ENCODE data around the gene GSTO2.

Gene GSTO2

GRCh38 chr10:104253106-104253505, 15.9 kb upstream of the GSTO2 start (continued):
- TF ChIP-seq ZEB2 (tag by site-specific recombination; IDR thresholded peaks at IDR 0.05): 0 out of 2 replicates have a peak, but pooled peaks have one; percentile 34
- TF ChIP-seq, protein P1, sequence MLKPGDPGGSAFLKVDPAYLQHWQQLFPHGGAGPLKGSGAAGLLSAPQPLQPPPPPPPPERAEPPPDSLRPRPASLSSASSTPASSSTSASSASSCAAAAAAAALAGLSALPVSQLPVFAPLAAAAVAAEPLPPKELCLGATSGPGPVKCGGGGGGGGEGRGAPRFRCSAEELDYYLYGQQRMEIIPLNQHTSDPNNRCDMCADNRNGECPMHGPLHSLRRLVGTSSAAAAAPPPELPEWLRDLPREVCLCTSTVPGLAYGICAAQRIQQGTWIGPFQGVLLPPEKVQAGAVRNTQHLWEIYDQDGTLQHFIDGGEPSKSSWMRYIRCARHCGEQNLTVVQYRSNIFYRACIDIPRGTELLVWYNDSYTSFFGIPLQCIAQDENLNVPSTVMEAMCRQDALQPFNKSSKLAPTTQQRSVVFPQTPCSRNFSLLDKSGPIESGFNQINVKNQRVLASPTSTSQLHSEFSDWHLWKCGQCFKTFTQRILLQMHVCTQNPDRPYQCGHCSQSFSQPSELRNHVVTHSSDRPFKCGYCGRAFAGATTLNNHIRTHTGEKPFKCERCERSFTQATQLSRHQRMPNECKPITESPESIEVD (tag by site-specific recombination; IDR thresholded peaks at IDR 0.05): 0 out of 2 replicates have a peak, but pooled peaks have one; percentile 16
- TF ChIP-seq ZNF629 (tag by site-specific recombination; IDR thresholded peaks at IDR 0.05): 0 out of 2 replicates have a peak, but pooled peaks have one; percentile 31
- TF ChIP-seq ZNF843 (tag by site-specific recombination; IDR thresholded peaks at IDR 0.05): peak; percentile 68; the same call in 1 of the 2 replicates
- no peak for TF ChIP-seq KLF10 (tag by site-specific recombination; IDR thresholded peaks at IDR 0.05)
- no peak for TF ChIP-seq ZNF266 (tag by site-specific recombination; IDR thresholded peaks at IDR 0.05; ENCODE audit: low read depth)
- peak; percentile 95 for TF ChIP-seq KLF17 (tag by site-specific recombination; IDR thresholded peaks at IDR 0.05)
- no peak for TF ChIP-seq ZNF221 (tag by site-specific recombination; IDR thresholded peaks at IDR 0.05; ENCODE audit: borderline replicate concordance)
- TF ChIP-seq ZNF623 (tag by site-specific recombination; IDR thresholded peaks at IDR 0.05): no peak
- TF ChIP-seq ZBTB26 (tag by site-specific recombination; optimal IDR thresholded peaks at IDR 0.05): no peak
- 0 out of 2 replicates have a peak, but pooled peaks have one; percentile 20 for TF ChIP-seq IKZF3 (tag by site-specific recombination; IDR thresholded peaks at IDR 0.05)
- no peak for TF ChIP-seq ZNF274 (IDR thresholded peaks at IDR 0.05; ENCODE audit: low read length)
- TF ChIP-seq ZNF274 (tag by site-specific recombination; IDR thresholded peaks at IDR 0.05; ENCODE audit: borderline replicate concordance): no peak
- peak; percentile 73 for TF ChIP-seq ZXDB (tag by site-specific recombination; IDR thresholded peaks at IDR 0.05)
- 0 out of 2 replicates have a peak, but pooled peaks have one; percentile 30 for TF ChIP-seq KLF16 (tag by site-specific recombination; IDR thresholded peaks at IDR 0.05)
- TF ChIP-seq PRDM1 (tag by site-specific recombination; IDR thresholded peaks at IDR 0.05): 0 out of 2 replicates have a peak, but pooled peaks have one; percentile 37
- TF ChIP-seq ZNF654 (tag by site-specific recombination; IDR thresholded peaks at IDR 0.05; ENCODE audit: low read depth): no peak
- no peak for TF ChIP-seq ZNF24 (tag by site-specific recombination; IDR thresholded peaks at IDR 0.05)
- TF ChIP-seq ZIC2 (tag by site-specific recombination; IDR thresholded peaks at IDR 0.05): peak; percentile 63
- no peak for TF ChIP-seq ZBTB1 (tag by site-specific recombination; IDR thresholded peaks at IDR 0.05)
- no peak for TF ChIP-seq ZNF16 (tag by site-specific recombination; IDR thresholded peaks at IDR 0.05; ENCODE audit: low read depth)
- TF ChIP-seq ZSCAN18 (tag by site-specific recombination; IDR thresholded peaks at IDR 0.05): no peak
- no peak for TF ChIP-seq ZSCAN30 (tag by site-specific recombination; IDR thresholded peaks at IDR 0.05)
- peak; percentile 60 for TF ChIP-seq KLF1 (tag by site-specific recombination; IDR thresholded peaks at IDR 0.05)
- TF ChIP-seq SP7 (tag by site-specific recombination; IDR thresholded peaks at IDR 0.05): peak; percentile 76
- no peak for TF ChIP-seq ZNF202 (tag by site-specific recombination; IDR thresholded peaks at IDR 0.05; ENCODE audit: borderline replicate concordance)
- TF ChIP-seq, protein P2, sequence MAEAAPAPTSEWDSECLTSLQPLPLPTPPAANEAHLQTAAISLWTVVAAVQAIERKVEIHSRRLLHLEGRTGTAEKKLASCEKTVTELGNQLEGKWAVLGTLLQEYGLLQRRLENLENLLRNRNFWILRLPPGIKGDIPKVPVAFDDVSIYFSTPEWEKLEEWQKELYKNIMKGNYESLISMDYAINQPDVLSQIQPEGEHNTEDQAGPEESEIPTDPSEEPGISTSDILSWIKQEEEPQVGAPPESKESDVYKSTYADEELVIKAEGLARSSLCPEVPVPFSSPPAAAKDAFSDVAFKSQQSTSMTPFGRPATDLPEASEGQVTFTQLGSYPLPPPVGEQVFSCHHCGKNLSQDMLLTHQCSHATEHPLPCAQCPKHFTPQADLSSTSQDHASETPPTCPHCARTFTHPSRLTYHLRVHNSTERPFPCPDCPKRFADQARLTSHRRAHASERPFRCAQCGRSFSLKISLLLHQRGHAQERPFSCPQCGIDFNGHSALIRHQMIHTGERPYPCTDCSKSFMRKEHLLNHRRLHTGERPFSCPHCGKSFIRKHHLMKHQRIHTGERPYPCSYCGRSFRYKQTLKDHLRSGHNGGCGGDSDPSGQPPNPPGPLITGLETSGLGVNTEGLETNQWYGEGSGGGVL (tag by site-specific recombination; IDR thresholded peaks at IDR 0.05): peak; percentile 82
- no peak for TF ChIP-seq SALL2 (tag by site-specific recombination; IDR thresholded peaks at IDR 0.05; ENCODE audit: borderline replicate concordance)
- no peak for TF ChIP-seq ZFP37 (tag by site-specific recombination; IDR thresholded peaks at IDR 0.05)
- TF ChIP-seq ZNF366 (tag by site-specific recombination; conservative IDR thresholded peaks at IDR 0.05): peak; percentile 58
- TF ChIP-seq ZNF239 (tag by site-specific recombination; IDR thresholded peaks at IDR 0.05): no peak
- no peak for TF ChIP-seq AEBP2 (tag by site-specific recombination; IDR thresholded peaks at IDR 0.05; ENCODE audit: borderline replicate concordance)
- peak; percentile 64 for TF ChIP-seq ZFHX2 (tag by site-specific recombination; conservative IDR thresholded peaks at IDR 0.05)
- TF ChIP-seq ZNF140 (tag by site-specific recombination; IDR thresholded peaks at IDR 0.05): no peak
